ENCODE measurements around the gene KCNMA1.

DNA sequence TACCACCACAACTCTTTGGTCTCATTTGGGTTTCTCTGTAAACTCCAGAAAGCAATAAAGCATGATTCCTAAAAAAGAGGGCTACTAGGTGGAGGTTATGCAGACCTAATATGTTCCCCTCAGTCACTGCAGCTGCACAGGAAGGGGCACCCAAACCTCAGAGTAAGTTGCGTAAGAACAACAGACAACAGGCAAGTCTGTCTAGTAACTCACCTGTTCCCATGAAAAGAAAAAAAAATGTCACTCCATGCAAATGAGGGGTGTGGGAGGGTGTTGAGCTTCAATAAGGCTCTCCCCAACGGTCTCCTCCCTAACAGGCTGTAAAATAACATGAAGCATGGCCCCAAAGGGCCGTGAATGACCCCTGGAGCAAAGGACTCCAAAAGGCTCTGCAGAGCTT, 461.4 kb downstream of the KCNMA1 start:
- TF ChIP-seq, protein P1, sequence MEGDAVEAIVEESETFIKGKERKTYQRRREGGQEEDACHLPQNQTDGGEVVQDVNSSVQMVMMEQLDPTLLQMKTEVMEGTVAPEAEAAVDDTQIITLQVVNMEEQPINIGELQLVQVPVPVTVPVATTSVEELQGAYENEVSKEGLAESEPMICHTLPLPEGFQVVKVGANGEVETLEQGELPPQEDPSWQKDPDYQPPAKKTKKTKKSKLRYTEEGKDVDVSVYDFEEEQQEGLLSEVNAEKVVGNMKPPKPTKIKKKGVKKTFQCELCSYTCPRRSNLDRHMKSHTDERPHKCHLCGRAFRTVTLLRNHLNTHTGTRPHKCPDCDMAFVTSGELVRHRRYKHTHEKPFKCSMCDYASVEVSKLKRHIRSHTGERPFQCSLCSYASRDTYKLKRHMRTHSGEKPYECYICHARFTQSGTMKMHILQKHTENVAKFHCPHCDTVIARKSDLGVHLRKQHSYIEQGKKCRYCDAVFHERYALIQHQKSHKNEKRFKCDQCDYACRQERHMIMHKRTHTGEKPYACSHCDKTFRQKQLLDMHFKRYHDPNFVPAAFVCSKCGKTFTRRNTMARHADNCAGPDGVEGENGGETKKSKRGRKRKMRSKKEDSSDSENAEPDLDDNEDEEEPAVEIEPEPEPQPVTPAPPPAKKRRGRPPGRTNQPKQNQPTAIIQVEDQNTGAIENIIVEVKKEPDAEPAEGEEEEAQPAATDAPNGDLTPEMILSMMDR (conservative IDR thresholded peaks at IDR 0.05): no peak
- TF ChIP-seq EZH2 (IDR thresholded peaks at IDR 0.05; ENCODE audit: low read depth): no peak

Data from PC-9 (cell line).